CD14-positive monocyte (primary cell): ENCODE measurements around the gene PMM1. TPM values are rescaled to one million over a fixed set of nuclear protein-coding genes. Genes with fewer than 3 reads are reported as not detected.

ENCODE experiments used
- DNase-seq, 3 donors: peaks; one replicate each; pipeline ENCODE4 v3.0.0-alpha.2; 2011 to 2022
- H2AFZ ChIP-seq: 2 replicates; pipeline ENCODE4 v1.6.0; 2012; ENCODE audit warnings: mild to moderate bottlenecking, low read depth, low read length, inconsistent platforms; ENCODE audit not compliant: insufficient read depth, poor library complexity, severe bottlenecking
- H3K27ac ChIP-seq, 2 donors: 1 replicate in 1 of 2; 2 replicates in 1 of 2; pipeline ENCODE4 v1.5.1; 2012 to 2013; ENCODE audit warnings: low read length in 2 of 2, control low read depth in 1 of 2, inconsistent platforms in 1 of 2, low read depth in 1 of 2, mild to moderate bottlenecking in 1 of 2
- H3K27me3 ChIP-seq, 2 donors: one replicate each; pipeline versions ENCODE4 v1.6.0 to v1.6.1; 2011 to 2013; ENCODE audit warnings: low read length in 2 of 2; ENCODE audit not compliant: control insufficient read depth in 2 of 2, insufficient read depth in 2 of 2
- H3K36me3 ChIP-seq, 2 donors: replicated peaks in 1 of 2; 1 replicate in 1 of 2; 2 replicates in 1 of 2; pipeline versions ENCODE4 v1.5.1 to v1.6.1; 2012 to 2013; ENCODE audit warnings: low read length in 2 of 2, control low read depth in 1 of 2, inconsistent platforms in 1 of 2, mild to moderate bottlenecking in 1 of 2; ENCODE audit not compliant: insufficient read depth in 2 of 2, control insufficient read depth in 1 of 2
- H3K4me1 ChIP-seq, 2 donors: 1 replicate in 1 of 2; 2 replicates in 1 of 2; pipeline versions ENCODE4 v1.5.1 to v1.6.1; 2012 to 2013; ENCODE audit warnings: low read length in 2 of 2, control low read depth in 1 of 2, inconsistent platforms in 1 of 2, mild to moderate bottlenecking in 1 of 2, moderate library complexity in 1 of 2; ENCODE audit not compliant: insufficient read depth in 2 of 2, control insufficient read depth in 1 of 2
- H3K4me2 ChIP-seq: replicated peaks from 2 replicates; pipeline ENCODE3; 2012; ENCODE audit warnings: low read length, moderate library complexity, mild to moderate bottlenecking; ENCODE audit not compliant: poor library complexity, severe bottlenecking; ENCODE audit errors: extremely low read depth
- H3K4me3 ChIP-seq, 3 experiments: fragments of 200-600 bp in 1 of 3; sonication (generic) in 1 of 3; replicated peaks in 1 of 3; 1 replicate in 2 of 3; 2 replicates in 1 of 3; pipeline ENCODE4 v1.5.1; 2011 to 2013; ENCODE audit warnings: low read length in 3 of 3, mild to moderate bottlenecking in 3 of 3, control low read depth in 2 of 3, low read depth in 2 of 3, inconsistent platforms in 1 of 3, moderate library complexity in 1 of 3
- H3K79me2 ChIP-seq: 2 replicates; pipeline ENCODE4 v1.6.0; 2012; ENCODE audit warnings: mild to moderate bottlenecking, control low read depth, inconsistent platforms, low read length, moderate library complexity; ENCODE audit not compliant: insufficient read depth
- H3K9ac ChIP-seq: 2 replicates; pipeline ENCODE4 v1.6.0; 2017; ENCODE audit warnings: low read length, mild to moderate bottlenecking; ENCODE audit not compliant: insufficient read depth, poor library complexity, severe bottlenecking
- H3K9me3 ChIP-seq, 2 donors: replicated peaks in 1 of 2; 1 replicate in 1 of 2; 2 replicates in 1 of 2; pipeline versions ENCODE4 v1.5.1 to v1.6.1; 2012 to 2013; ENCODE audit warnings: low read length in 2 of 2, control low read depth in 1 of 2; ENCODE audit not compliant: control insufficient read depth in 1 of 2, insufficient read depth in 1 of 2
- H4K20me1 ChIP-seq: 2 replicates; pipeline ENCODE4 v1.6.0; 2012; ENCODE audit warnings: mild to moderate bottlenecking, low read length, control low read depth, moderate library complexity; ENCODE audit not compliant: insufficient read depth
- H3K27ac Mint-ChIP-seq, 7 donors: one replicate each; pipeline ENCODE4 v1.8.0; 2020; ENCODE audit warnings: mild to moderate bottlenecking in 7 of 7, mixed read lengths in 7 of 7, moderate library complexity in 6 of 7, inconsistent platforms in 2 of 7
- H3K27me3 Mint-ChIP-seq, 3 donors: one replicate each; pipeline ENCODE4 v1.8.0; 2021 to 2022; ENCODE audit warnings: low read depth in 3 of 3, mild to moderate bottlenecking in 3 of 3, mixed read lengths in 3 of 3, moderate library complexity in 3 of 3, inconsistent platforms in 1 of 3
- H3K36me3 Mint-ChIP-seq, 2 donors: one replicate each; pipeline ENCODE4 v1.8.0; 2020; ENCODE audit warnings: mixed read lengths in 2 of 2, inconsistent platforms in 1 of 2, mild to moderate bottlenecking in 1 of 2
- H3K4me1 Mint-ChIP-seq: one replicate; pipeline ENCODE4 v1.8.0; 2020; ENCODE audit warnings: mild to moderate bottlenecking, mixed read lengths
- H3K4me3 Mint-ChIP-seq, 2 donors: one replicate each; pipeline ENCODE4 v1.8.0; 2020; ENCODE audit warnings: mild to moderate bottlenecking in 2 of 2, mixed read lengths in 2 of 2, moderate library complexity in 1 of 2
- H3K9me3 Mint-ChIP-seq, 7 donors: one replicate each; pipeline ENCODE4 v1.8.0; 2020 to 2022; ENCODE audit warnings: mixed read lengths in 7 of 7, mild to moderate bottlenecking in 6 of 7, moderate library complexity in 6 of 7, inconsistent platforms in 2 of 7
- WGBS: methylation state at CpG from one replicate; pipeline ENCODE4 v1.1.5; 2013; ENCODE audit warnings: missing lambda C conversion rate; ENCODE audit not compliant: insufficient coverage; 5-methylcytosine and 5-hydroxymethylcytosine counted together
- intact Hi-C, 2 donors: fragments of 100-400 bp; cut with micrococcal nuclease; formaldehyde crosslinking; loops; one replicate each; pipeline versions ENCODE4 v1.15.0 to v1.15.1; 2023
- polyA plus RNA-seq, 3 donors: library from polyadenylated mRNA; depleted of rRNA in 1 of 3; unstranded in 2 of 3; stranded (reverse) in 1 of 3; fragments of 300-500 nt in 2 of 3; fragments of >200 nt in 1 of 3; fragmentation: Illumina TruSeq in 2 of 3; gene quantifications; 1 replicate in 2 of 3; 2 replicates in 1 of 3; pipeline ENCODE4 v1.2.3, GENCODE V29; 2012 to 2021
- TF ChIP-seq, protein P1 (sequence below): fragments of 200-600 bp; IDR thresholded peaks from one replicate; pipeline ENCODE4 v1.8.0; 2022; ENCODE audit warnings: antibody characterized with exemption, mild to moderate bottlenecking

Gene PMM1
- polyA plus RNA-seq, 3 donors, result 15.6 to 32.4 (median 23.5) TPM

GRCh38 chr22:41597635-41597953 lies 8.0 kb upstream of the PMM1 start:
- Histone ChIP-seq H3K4me3 (no peak overlapping the region), H3K4me2 (no peak overlapping the region), H2AFZ (no peak overlapping the region), H3K36me3 (peaks cover 20 to 46% of the 10 kb centered on the region in 2 donors), H3K27ac (no peak overlapping the region), H3K27me3 (no peaks in the 10 kb centered on the region), H4K20me1 (no peaks in the 10 kb centered on the region), H3K79me2 (no peaks in the 10 kb centered on the region), H3K4me1 (no peaks in the 10 kb centered on the region), H3K9me3 (no peaks in the 10 kb centered on the region), H3K9ac (no peak overlapping the region)
- Mint-ChIP-seq H3K36me3 (peaks cover 38 to 40% of the 10 kb centered on the region in 2 donors), H3K4me3 (no peak overlapping the region), H3K27ac (peak overlapping the region in 2 of 7 donors; percentile 31 to 60), H3K9me3 (peaks cover 0 to 2% (median 0%) of the 10 kb centered on the region in 7 donors), H3K27me3 (peaks cover 5 to 7% (median 5%) of the 10 kb centered on the region in 3 donors), H3K4me1 (no peaks in the 10 kb centered on the region)
- DNase-seq, result no peak
- 100% methylated on average over 2 of the region's 2 CpGs for WGBS
- intact Hi-C loops, result loop anchor here in 1 of 2 donors (5.0 to 10.0 kb wide), 2 partner anchors 55 to 193 kb away; partner anchors contain the start of gene POLR3H
- TF ChIP-seq, protein P1, sequence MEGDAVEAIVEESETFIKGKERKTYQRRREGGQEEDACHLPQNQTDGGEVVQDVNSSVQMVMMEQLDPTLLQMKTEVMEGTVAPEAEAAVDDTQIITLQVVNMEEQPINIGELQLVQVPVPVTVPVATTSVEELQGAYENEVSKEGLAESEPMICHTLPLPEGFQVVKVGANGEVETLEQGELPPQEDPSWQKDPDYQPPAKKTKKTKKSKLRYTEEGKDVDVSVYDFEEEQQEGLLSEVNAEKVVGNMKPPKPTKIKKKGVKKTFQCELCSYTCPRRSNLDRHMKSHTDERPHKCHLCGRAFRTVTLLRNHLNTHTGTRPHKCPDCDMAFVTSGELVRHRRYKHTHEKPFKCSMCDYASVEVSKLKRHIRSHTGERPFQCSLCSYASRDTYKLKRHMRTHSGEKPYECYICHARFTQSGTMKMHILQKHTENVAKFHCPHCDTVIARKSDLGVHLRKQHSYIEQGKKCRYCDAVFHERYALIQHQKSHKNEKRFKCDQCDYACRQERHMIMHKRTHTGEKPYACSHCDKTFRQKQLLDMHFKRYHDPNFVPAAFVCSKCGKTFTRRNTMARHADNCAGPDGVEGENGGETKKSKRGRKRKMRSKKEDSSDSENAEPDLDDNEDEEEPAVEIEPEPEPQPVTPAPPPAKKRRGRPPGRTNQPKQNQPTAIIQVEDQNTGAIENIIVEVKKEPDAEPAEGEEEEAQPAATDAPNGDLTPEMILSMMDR, result peak; percentile 41

- TF ChIP-seq, protein P1, result peak; percentile 80
- Histone ChIP-seq H3K9ac (no peak overlapping the region), H2AFZ (no peak overlapping the region), H3K4me1 (no peaks in the 10 kb centered on the region), H3K4me3 (no peak overlapping the region), H3K27me3 (no peaks in the 10 kb centered on the region), H3K9me3 (no peaks in the 10 kb centered on the region), H4K20me1 (no peaks in the 10 kb centered on the region), H3K36me3 (peaks cover 17 to 40% of the 10 kb centered on the region in 2 donors), H3K4me2 (no peak overlapping the region), H3K79me2 (no peaks in the 10 kb centered on the region), H3K27ac (no peak overlapping the region)
- WGBS, result 67% methylated on average over 13 of the region's 13 CpGs
- Mint-ChIP-seq H3K27ac (peak overlapping the region in 4 of 7 donors; percentile 31 to 68 (median 50)), H3K4me1 (no peaks in the 10 kb centered on the region), H3K9me3 (peaks cover 0 to 2% (median 0%) of the 10 kb centered on the region in 7 donors), H3K27me3 (peaks cover 5 to 9% (median 5%) of the 10 kb centered on the region in 3 donors), H3K36me3 (peaks cover 32 to 34% of the 10 kb centered on the region in 2 donors), H3K4me3 (no peak overlapping the region)
- intact Hi-C loops, result loop anchor here in 1 of 2 donors (5.0 to 10.0 kb wide), 2 partner anchors 55 to 192 kb away; partner anchors contain the start of gene POLR3H
- DNase-seq, result peak; percentile 24 to 48 (median 40)
Observed at GRCh38 chr22:41596776-41597634, 7.4 kb upstream of the PMM1 start.
